Esophagus squamous epithelium (tissue), 5 donors: ENCODE results near the gene A1CF. TPM values are rescaled to one million over a fixed set of nuclear protein-coding genes. Genes with fewer than 3 reads are reported as not detected.

ENCODE experiments used
- DNase-seq: peaks from one replicate; lab custom pipeline; 2025; lab: John Stamatoyannopoulos, UW
- H3K27ac ChIP-seq, 4 donors: fragments of 200-600 bp; sonication (generic); one replicate each; pipeline ENCODE4 v1.5.1; 2016 to 2019; ENCODE audit warnings: mild to moderate bottlenecking in 1 of 4
- H3K27me3 ChIP-seq, 4 donors: fragments of 200-600 bp; sonication (generic); 1 replicate in 3 of 4; 2 replicates in 1 of 4; pipeline versions ENCODE4 v1.5.1 to v1.6.0; 2017 to 2021; ENCODE audit warnings: antibody characterized with exemption in 1 of 4
- H3K36me3 ChIP-seq, 3 donors: fragments of 200-600 bp; sonication (generic); one replicate each; pipeline ENCODE4 v1.5.1; 2016 to 2019
- H3K4me1 ChIP-seq, 3 donors: fragments of 200-600 bp; sonication (generic); one replicate each; pipeline ENCODE4 v1.5.1; 2017 to 2019
- H3K4me3 ChIP-seq, 4 donors: fragments of 200-600 bp; sonication (generic); 1 replicate in 3 of 4; 2 replicates in 1 of 4; pipeline ENCODE4 v1.5.1; 2016 to 2019; ENCODE audit warnings: mild to moderate bottlenecking in 2 of 4, moderate library complexity in 1 of 4
- H3K9me3 ChIP-seq, 3 donors: fragments of 200-600 bp; sonication (generic); one replicate each; pipeline ENCODE4 v1.5.1; 2016 to 2019
- POLR2A ChIP-seq, 4 donors: fragments of 450-650 bp; IDR thresholded peaks; one replicate each; pipeline ENCODE4 v1.6.1; 2017; ENCODE audit warnings: antibody characterized with exemption in 4 of 4, mild to moderate bottlenecking in 4 of 4, moderate library complexity in 3 of 4
- WGBS, 2 donors: methylation state at CpG; one replicate each; pipeline ENCODE4 v1.1.5; 2018; 5-methylcytosine and 5-hydroxymethylcytosine counted together
- intact Hi-C: fragments of 100-400 bp; cut with DNase I; formaldehyde crosslinking; loops from one replicate; pipeline ENCODE4 v1.15.0; 2022
- total RNA-seq, 4 donors: library from RNA; depleted of rRNA; stranded (reverse); fragments of >200 nt; gene quantifications; one replicate each; pipeline ENCODE4 v1.1.0, GENCODE V29; 2016
- TF ChIP-seq, protein P1 (sequence below), 6 experiments: fragments of 450-650 bp in 4 of 6; fragments of 200-600 bp in 2 of 6; sonication (generic) in 2 of 6; IDR thresholded peaks; one replicate each; pipeline ENCODE4 v1.5.1; 2016 to 2019; ENCODE audit warnings: antibody characterized with exemption in 6 of 6, mild to moderate bottlenecking in 4 of 6, moderate library complexity in 4 of 6
- donor health status: DM: yes; HTN: yes; CAD: no.

The A1CF gene
- total RNA-seq, 4 donors from 2014 or later = not detected

DNA sequence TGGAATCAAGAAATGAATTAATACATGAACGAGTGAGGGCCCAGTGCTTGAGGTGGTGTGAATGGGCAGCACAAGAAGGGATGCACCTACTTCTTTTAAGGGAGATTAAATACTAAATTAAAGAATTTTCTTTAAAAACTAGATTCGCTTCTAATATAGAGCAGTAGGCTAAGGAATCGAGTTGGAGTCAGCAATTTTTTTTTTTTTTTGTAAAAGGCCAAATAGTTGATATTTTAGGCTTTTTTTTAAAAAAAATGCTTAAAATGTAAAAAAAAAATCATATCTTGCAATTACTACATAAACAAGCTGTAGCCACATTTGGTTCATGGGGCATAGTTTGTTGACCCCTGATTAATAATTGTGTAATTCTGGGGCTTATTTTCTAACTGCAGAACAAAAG, 31.9 kb downstream of the A1CF start:
- no peaks in the 10 kb centered on the region for H3K36me3 ChIP-seq
- intact Hi-C loops = no loop called here
- H3K27me3 ChIP-seq = no peaks in the 10 kb centered on the region
- 58 to 76% methylated on average over 3 of the region's 3 CpGs for WGBS, 2 donors
- H3K4me1 ChIP-seq = no peaks in the 10 kb centered on the region
- no peaks in the 10 kb centered on the region for H3K9me3 ChIP-seq
- H3K27ac ChIP-seq = no peak overlapping the region
- TF ChIP-seq, protein P1, sequence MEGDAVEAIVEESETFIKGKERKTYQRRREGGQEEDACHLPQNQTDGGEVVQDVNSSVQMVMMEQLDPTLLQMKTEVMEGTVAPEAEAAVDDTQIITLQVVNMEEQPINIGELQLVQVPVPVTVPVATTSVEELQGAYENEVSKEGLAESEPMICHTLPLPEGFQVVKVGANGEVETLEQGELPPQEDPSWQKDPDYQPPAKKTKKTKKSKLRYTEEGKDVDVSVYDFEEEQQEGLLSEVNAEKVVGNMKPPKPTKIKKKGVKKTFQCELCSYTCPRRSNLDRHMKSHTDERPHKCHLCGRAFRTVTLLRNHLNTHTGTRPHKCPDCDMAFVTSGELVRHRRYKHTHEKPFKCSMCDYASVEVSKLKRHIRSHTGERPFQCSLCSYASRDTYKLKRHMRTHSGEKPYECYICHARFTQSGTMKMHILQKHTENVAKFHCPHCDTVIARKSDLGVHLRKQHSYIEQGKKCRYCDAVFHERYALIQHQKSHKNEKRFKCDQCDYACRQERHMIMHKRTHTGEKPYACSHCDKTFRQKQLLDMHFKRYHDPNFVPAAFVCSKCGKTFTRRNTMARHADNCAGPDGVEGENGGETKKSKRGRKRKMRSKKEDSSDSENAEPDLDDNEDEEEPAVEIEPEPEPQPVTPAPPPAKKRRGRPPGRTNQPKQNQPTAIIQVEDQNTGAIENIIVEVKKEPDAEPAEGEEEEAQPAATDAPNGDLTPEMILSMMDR (IDR thresholded peaks at IDR 0.05) = no peak
- no peak for TF ChIP-seq POLR2A (IDR thresholded peaks at IDR 0.05)
- H3K4me3 ChIP-seq = no peak overlapping the region
- no peak for DNase-seq

DNA sequence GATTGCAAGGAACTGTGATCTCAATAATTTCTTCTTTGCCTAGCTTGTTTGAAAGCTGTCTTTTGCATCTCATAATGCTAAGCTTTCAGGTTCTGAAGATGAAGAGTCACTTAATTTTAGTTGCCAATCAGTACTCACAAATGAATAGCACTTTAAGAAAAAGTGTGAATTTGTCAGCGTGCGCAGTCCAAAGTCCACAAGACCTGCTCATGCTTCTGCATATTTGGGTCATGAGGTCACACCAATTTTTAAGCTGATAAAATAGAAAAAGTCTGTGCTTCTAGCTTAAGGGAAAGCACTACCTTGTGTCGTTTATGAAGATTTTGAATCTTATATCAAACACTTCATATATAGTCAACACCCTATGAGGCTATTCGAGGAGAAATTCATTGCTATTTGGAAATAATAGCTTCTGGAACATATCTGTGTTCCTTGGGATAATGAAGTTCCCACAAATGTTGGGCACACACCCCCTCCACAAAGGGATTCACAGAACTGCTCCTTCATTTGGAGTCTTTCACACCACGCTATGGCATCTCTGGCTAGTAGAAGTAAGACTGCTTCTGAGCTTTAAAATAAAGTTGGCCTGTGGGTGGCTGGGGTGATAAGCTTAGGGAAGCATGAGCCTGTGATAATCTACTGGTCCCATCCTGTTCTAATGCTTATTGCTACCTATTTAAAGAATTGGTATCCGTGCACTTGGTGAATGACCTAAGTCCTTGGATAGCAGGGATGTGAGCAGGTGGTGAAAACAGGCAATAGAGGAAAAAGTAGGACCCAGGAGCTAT, 33.3 kb downstream of the A1CF start:
- Histone ChIP-seq H3K9me3 (no peaks in the 10 kb centered on the region), H3K36me3 (no peaks in the 10 kb centered on the region), H3K27ac (no peak overlapping the region), H3K4me1 (no peaks in the 10 kb centered on the region), H3K4me3 (no peak overlapping the region), H3K27me3 (peaks cover 0 to 3% (median 0%) of the 10 kb centered on the region in 4 donors)
- WGBS, 2 donors = 85 to 88% methylated on average over 6 of the region's 6 CpGs
- DNase-seq = no peak
- TF ChIP-seq, protein P1 (IDR thresholded peaks at IDR 0.05) = no peak
- no peak for TF ChIP-seq POLR2A (IDR thresholded peaks at IDR 0.05)
- intact Hi-C loops = no loop called here

DNA sequence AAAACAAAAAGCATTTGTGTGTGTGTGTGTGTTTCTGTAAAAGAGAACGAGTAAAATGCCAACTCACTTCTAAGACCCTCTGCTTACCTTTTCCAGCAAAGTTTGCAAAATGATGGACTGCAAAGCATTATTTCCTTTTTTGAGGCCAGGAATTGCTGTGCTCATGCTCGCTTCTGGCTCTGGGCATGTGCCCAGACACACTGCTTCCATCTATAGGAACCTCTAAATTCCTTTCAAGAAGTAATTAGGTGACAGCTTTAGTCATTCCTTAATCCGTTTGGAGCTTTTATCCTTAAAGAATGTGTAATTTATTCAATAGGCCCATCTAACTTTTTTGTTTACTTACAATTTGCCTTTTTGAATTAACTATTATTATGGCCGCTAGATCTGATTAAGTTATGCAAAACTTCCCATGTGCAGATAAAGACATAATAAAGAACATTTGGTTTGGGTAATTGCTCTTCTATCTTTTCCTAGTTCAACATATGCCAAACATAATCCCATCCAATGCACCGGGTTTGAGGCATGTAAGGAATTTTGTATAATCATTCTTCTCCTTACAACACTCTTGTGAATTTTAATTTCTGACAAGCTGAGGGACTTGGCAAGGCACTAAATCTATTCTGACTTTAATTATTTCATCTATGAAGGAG, 34.7 kb downstream of the A1CF start:
- H3K9me3 ChIP-seq = no peaks in the 10 kb centered on the region
- peaks cover 0 to 3% (median 0%) of the 10 kb centered on the region in 4 donors for H3K27me3 ChIP-seq
- H3K36me3 ChIP-seq = no peaks in the 10 kb centered on the region
- H3K4me1 ChIP-seq = no peaks in the 10 kb centered on the region
- H3K4me3 ChIP-seq = no peak overlapping the region
- no peak overlapping the region for H3K27ac ChIP-seq
- no peak for TF ChIP-seq POLR2A (IDR thresholded peaks at IDR 0.05)
- TF ChIP-seq, protein P1 (IDR thresholded peaks at IDR 0.05) = no peak
- 45 to 47% methylated on average over 5 of the region's 5 CpGs for WGBS, 2 donors
- intact Hi-C loops = no loop called here
- no peak for DNase-seq

GRCh38 chr10:50846753-50847152, 38.7 kb downstream of the A1CF start:
- Histone ChIP-seq H3K36me3 (no peaks in the 10 kb centered on the region), H3K4me1 (no peaks in the 10 kb centered on the region), H3K27ac (no peak overlapping the region), H3K4me3 (no peak overlapping the region), H3K27me3 (peaks cover 0 to 3% (median 0%) of the 10 kb centered on the region in 4 donors), H3K9me3 (no peaks in the 10 kb centered on the region)
- DNase-seq = no peak
- 67 to 79% methylated on average over 1 of the region's 1 CpG for WGBS, 2 donors
- no peak for TF ChIP-seq POLR2A (IDR thresholded peaks at IDR 0.05)
- TF ChIP-seq, protein P1 (IDR thresholded peaks at IDR 0.05) = no peak
- intact Hi-C loops = no loop called here

DNA sequence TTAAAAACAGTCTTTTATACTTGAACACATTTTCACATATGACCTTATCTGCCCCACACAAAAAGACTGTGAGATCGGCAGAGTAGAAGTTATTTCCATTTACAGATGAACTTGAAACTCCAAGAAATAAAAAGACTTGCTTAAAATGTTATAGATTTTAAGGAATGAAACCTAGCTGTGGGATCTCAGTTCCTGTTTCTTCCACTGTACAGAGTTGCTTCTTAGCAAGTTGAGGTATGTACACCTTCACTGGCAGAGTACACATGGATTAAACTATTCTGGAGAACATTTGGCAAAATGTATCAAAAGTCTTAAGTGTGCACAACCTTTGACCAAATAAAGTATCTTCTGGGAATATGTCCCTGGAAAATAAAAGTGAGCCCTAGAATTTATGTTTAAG, 48.3 kb downstream of the A1CF start:
- Histone ChIP-seq H3K4me1 (no peaks in the 10 kb centered on the region), H3K4me3 (no peak overlapping the region), H3K9me3 (no peaks in the 10 kb centered on the region), H3K27me3 (no peaks in the 10 kb centered on the region), H3K27ac (no peak overlapping the region), H3K36me3 (no peaks in the 10 kb centered on the region)
- intact Hi-C loops = no loop called here
- no peak for DNase-seq
- TF ChIP-seq, protein P1 (IDR thresholded peaks at IDR 0.05) = no peak
- TF ChIP-seq POLR2A (IDR thresholded peaks at IDR 0.05) = no peak
- WGBS, 2 donors = 75 to 94% methylated on average over 1 of the region's 1 CpG
